GM23338 (cell line): ENCODE results near the gene XIRP2. TPM values are rescaled to one million over a fixed set of nuclear protein-coding genes. Genes with fewer than 3 reads are reported as not detected.

ENCODE experiments used
- ATAC-seq: fragments of 200-7000 bp; cut with Tn5 transposase; 3 replicates; pipeline ENCODE4 v1.9.1; 2020
- DNase-seq: peaks from one replicate; pipeline ENCODE4 v3.0.0-alpha.2; 2015; ENCODE audit warnings: low spot score
- H2AFZ ChIP-seq: fragments of 200-600 bp; sonication (generic); 2 replicates; pipeline ENCODE4 v1.8.0; 2016; ENCODE audit warnings: antibody characterized with exemption, mild to moderate bottlenecking, moderate library complexity
- H3F3A ChIP-seq: fragments of 200-600 bp; sonication (generic); replicated peaks from 2 replicates; pipeline ENCODE4 v1.8.0; 2017; ENCODE audit warnings: antibody characterized with exemption, mixed run types, low read depth
- H3K27ac ChIP-seq: fragments of 200-600 bp; sonication (generic); 2 replicates; pipeline ENCODE4 v1.6.1; 2016; ENCODE audit warnings: low read depth
- H3K27me3 ChIP-seq: fragments of 200-600 bp; sonication (generic); 2 replicates; pipeline ENCODE4 v1.8.0; 2016; ENCODE audit warnings: mild to moderate bottlenecking, mixed run types, moderate library complexity; ENCODE audit not compliant: insufficient read depth
- H3K36me3 ChIP-seq: fragments of 200-600 bp; sonication (generic); 2 replicates; pipeline ENCODE4 v1.8.0; 2016; ENCODE audit warnings: mild to moderate bottlenecking; ENCODE audit not compliant: insufficient read depth
- H3K4me1 ChIP-seq: fragments of 200-600 bp; sonication (generic); 2 replicates; pipeline ENCODE4 v1.8.0; 2016; ENCODE audit warnings: mild to moderate bottlenecking, moderate library complexity; ENCODE audit not compliant: insufficient read depth
- H3K4me2 ChIP-seq: fragments of 200-600 bp; sonication (generic); 2 replicates; pipeline ENCODE4 v1.7.1; 2017; ENCODE audit warnings: mixed run types
- H3K4me3 ChIP-seq: fragments of 200-600 bp; sonication (generic); 2 replicates; pipeline ENCODE4 v1.6.1; 2016; ENCODE audit warnings: mixed run types
- H3K79me2 ChIP-seq: fragments of 200-600 bp; sonication (generic); replicated peaks from 2 replicates; pipeline ENCODE4 v1.8.0; 2017; ENCODE audit warnings: mild to moderate bottlenecking; ENCODE audit not compliant: insufficient read depth
- H3K9me2 ChIP-seq: fragments of 200-600 bp; sonication (generic); 2 replicates; pipeline ENCODE4 v1.8.0; 2017; ENCODE audit not compliant: insufficient read depth
- H4K20me1 ChIP-seq: fragments of 200-600 bp; sonication (generic); replicated peaks from 2 replicates; pipeline ENCODE4 v1.8.0; 2017; ENCODE audit warnings: mild to moderate bottlenecking; ENCODE audit not compliant: insufficient read depth
- H3K27ac Mint-ChIP-seq: 2 replicates; pipeline ENCODE4 v1.8.0; 2020; ENCODE audit warnings: inconsistent platforms, mild to moderate bottlenecking, moderate library complexity, mixed read lengths
- H3K27me3 Mint-ChIP-seq: 3 replicates; pipeline ENCODE4 v1.8.0; 2022; ENCODE audit warnings: low read depth, mild to moderate bottlenecking, moderate library complexity, mixed read lengths, inconsistent platforms; ENCODE audit not compliant: insufficient read depth, poor library complexity
- H3K36me3 Mint-ChIP-seq: 3 replicates; pipeline ENCODE4 v1.8.0; 2021; ENCODE audit warnings: low read depth, mild to moderate bottlenecking, inconsistent platforms, moderate library complexity, mixed read lengths
- H3K4me1 Mint-ChIP-seq: 3 replicates; pipeline ENCODE4 v1.8.0; 2020; ENCODE audit warnings: mild to moderate bottlenecking, inconsistent platforms, mixed read lengths
- H3K4me3 Mint-ChIP-seq: 3 replicates; pipeline ENCODE4 v1.8.0; 2021; ENCODE audit warnings: moderate library complexity, mild to moderate bottlenecking, inconsistent platforms, mixed read lengths
- H3K9me3 Mint-ChIP-seq: 3 replicates; pipeline ENCODE4 v1.8.0; 2020; ENCODE audit warnings: moderate library complexity, mild to moderate bottlenecking, inconsistent platforms, mixed read lengths
- CREB1 ChIP-seq: fragments of 250-450 bp; sonication (Bioruptor Pico); IDR thresholded peaks from 2 replicates; pipeline ENCODE4 v1.5.0; 2020; ENCODE audit warnings: low read depth, mild to moderate bottlenecking, moderate library complexity
- ETS1 ChIP-seq: IDR thresholded peaks from 2 replicates; pipeline ENCODE4 v1.6.1; 2016; ENCODE audit warnings: antibody characterized with exemption
- EZH2 ChIP-seq: fragments of 200-600 bp; sonication (generic); IDR thresholded peaks from one replicate; pipeline ENCODE4 v1.8.0; 2017; ENCODE audit warnings: antibody characterized with exemption, mild to moderate bottlenecking, low read depth; ENCODE audit not compliant: unreplicated experiment
- EZH2phosphoT487 ChIP-seq: fragments of 200-600 bp; sonication (generic); IDR thresholded peaks from one replicate; pipeline ENCODE4 v1.8.1; 2018; ENCODE audit warnings: antibody characterized with exemption; ENCODE audit not compliant: unreplicated experiment
- POLR2AphosphoS5 ChIP-seq: IDR thresholded peaks from 2 replicates; pipeline ENCODE4 v1.6.1; 2016; ENCODE audit warnings: antibody characterized with exemption, low read depth
- REST ChIP-seq: IDR thresholded peaks from one replicate; pipeline ENCODE4 v1.6.1; 2018; ENCODE audit warnings: antibody characterized with exemption; ENCODE audit not compliant: unreplicated experiment
- STAT1 ChIP-seq: IDR thresholded peaks from one replicate; pipeline ENCODE4 v1.6.1; 2016; ENCODE audit warnings: antibody characterized with exemption; ENCODE audit not compliant: unreplicated experiment
- ZNF114 ChIP-seq: fragments of 250-450 bp; sonication (Bioruptor Pico); IDR thresholded peaks from 2 replicates; pipeline ENCODE4 v1.5.0; 2020; ENCODE audit warnings: mild to moderate bottlenecking, moderate library complexity
- ZNF331 ChIP-seq: fragments of 250-450 bp; sonication (Bioruptor Pico); IDR thresholded peaks from 2 replicates; pipeline ENCODE4 v1.5.0; 2020; ENCODE audit warnings: low read depth, mild to moderate bottlenecking, moderate library complexity
- ZNF462 ChIP-seq: fragments of 250-450 bp; sonication (Bioruptor Pico); IDR thresholded peaks from 2 replicates; pipeline ENCODE4 v1.5.0; 2020; ENCODE audit warnings: mild to moderate bottlenecking, moderate library complexity
- polyA plus RNA-seq: library from polyadenylated mRNA; unstranded; fragments of >200 nt; fragmentation: Nextera tagmentation; extraction: Ambion mirVana; gene quantifications from 2 replicates; pipeline ENCODE4 v1.2.1, GENCODE V29; 2016
- total RNA-seq: library from RNA; depleted of rRNA; stranded (reverse); fragments of >200 nt; shearing (Covaris generic); gene quantifications from 2 replicates; pipeline ENCODE4 v1.2.3, GENCODE V29; 2014

Gene XIRP2
- total and polyA plus RNA-seq, 2 experiments from 2014 or later, result 0.17 to 0.31 TPM

GRCh38 chr2:166917415-166917814, 29.1 kb downstream of the XIRP2 start:
- ATAC-seq, result no peak
- DNase-seq, result no peak
- Histone ChIP-seq H3K4me1 (no peaks in the 10 kb centered on the region), H4K20me1 (no peaks in the 10 kb centered on the region), H3K4me3 (no peak overlapping the region), H3K4me2 (no peak overlapping the region), H2AFZ (no peak overlapping the region), H3K27ac (no peak overlapping the region), H3K36me3 (0 out of 2 replicates have a peak, but pooled peaks cover 4% of the 10 kb centered on the region), H3K79me2 (no peaks in the 10 kb centered on the region), H3K9me2 (0 out of 2 replicates have a peak, but pooled peaks cover 3% of the 10 kb centered on the region), H3K27me3 (no peaks in the 10 kb centered on the region), H3F3A (no peaks in the 10 kb centered on the region)
- H3K27me3 Mint-ChIP-seq, result peaks cover 2% of the 10 kb centered on the region
- H3K27ac Mint-ChIP-seq, result no peak overlapping the region
- peaks cover 15% of the 10 kb centered on the region; the same call in 2 of the 3 replicates for H3K9me3 Mint-ChIP-seq
- H3K4me1 Mint-ChIP-seq, result no peaks in the 10 kb centered on the region
- TF ChIP-seq STAT1, result no peak
- no peak for TF ChIP-seq EZH2phosphoT487
- TF ChIP-seq POLR2AphosphoS5, result no peak
- no peak for TF ChIP-seq ETS1
- no peak for TF ChIP-seq ZNF331
- H3K4me3 Mint-ChIP-seq, result no peak overlapping the region
- peaks cover 8% of the 10 kb centered on the region; the same call in 2 of the 3 replicates for H3K36me3 Mint-ChIP-seq

- H3K79me2 ChIP-seq, result no peaks in the 10 kb centered on the region
- Mint-ChIP-seq H3K36me3 (no peaks in the 10 kb centered on the region), H3K4me3 (no peak overlapping the region), H3K27me3 (no peaks in the 10 kb centered on the region), H3K27ac (no peak overlapping the region), H3K4me1 (peaks cover 3% of the 10 kb centered on the region; the same call in 1 of the 3 replicates), H3K9me3 (no peaks in the 10 kb centered on the region)
- no peaks in the 10 kb centered on the region for H3K27me3 ChIP-seq
- H3K9me2 ChIP-seq, result no peaks in the 10 kb centered on the region
- no peaks in the 10 kb centered on the region for H3K36me3 ChIP-seq
- H3F3A ChIP-seq, result no peaks in the 10 kb centered on the region
- H3K4me2 ChIP-seq, result no peak overlapping the region
- H4K20me1 ChIP-seq, result no peaks in the 10 kb centered on the region
- DNase-seq, result no peak
- H3K27ac ChIP-seq, result no peak overlapping the region
- H3K4me3 ChIP-seq, result no peak overlapping the region
- ATAC-seq, result no peak
- H3K4me1 ChIP-seq, result no peaks in the 10 kb centered on the region
- TF ChIP-seq ZNF331 (no peak), ZNF462 (no peak), CREB1 (CRISPR knock-in tag) (no peak), EZH2 (no peak), REST (no peak), ZNF114 (CRISPR knock-in tag) (no peak)
- H2AFZ ChIP-seq, result no peak overlapping the region
Measured at GRCh38 chr2:166921261-166921896, 33.1 kb downstream of the XIRP2 start.
